Peyer's patch (tissue), 4 donors: ENCODE data around the gene C4BPA.

ENCODE experiments used
- POLR2A ChIP-seq, 2 donors: fragments of 450-650 bp; IDR thresholded peaks; one replicate each; pipeline ENCODE4 v1.5.1; 2017; ENCODE audit warnings: antibody characterized with exemption in 2 of 2, mild to moderate bottlenecking in 2 of 2, moderate library complexity in 2 of 2
- TF ChIP-seq, protein P1 (sequence below), 6 experiments: fragments of 450-650 bp in 4 of 6; fragments of 200-600 bp in 2 of 6; sonication (generic) in 1 of 6; IDR thresholded peaks; one replicate each; pipeline ENCODE4 v1.5.1; 2017 to 2019; ENCODE audit warnings: antibody characterized with exemption in 6 of 6, mild to moderate bottlenecking in 3 of 6, moderate library complexity in 1 of 6

DNA sequence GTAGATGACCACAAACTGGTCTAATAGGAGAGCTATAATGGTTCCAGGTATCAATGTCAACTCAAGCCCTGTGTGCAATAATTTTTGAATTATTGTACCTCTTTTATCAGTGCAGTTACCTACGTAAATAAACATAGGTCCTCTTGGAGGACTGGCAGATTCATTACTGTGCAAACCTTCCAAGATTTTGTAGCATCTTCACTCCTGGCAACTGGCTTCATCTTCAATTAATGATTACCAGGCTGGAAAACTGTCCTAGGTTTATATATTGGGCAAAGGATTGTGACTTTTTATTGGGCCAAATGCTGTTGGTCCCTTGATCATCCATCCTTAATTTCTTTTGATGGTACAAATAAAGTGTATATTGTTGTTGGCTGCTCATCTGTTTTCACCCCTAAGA is 35.6 kb downstream of the C4BPA start:
- TF ChIP-seq, protein P1, sequence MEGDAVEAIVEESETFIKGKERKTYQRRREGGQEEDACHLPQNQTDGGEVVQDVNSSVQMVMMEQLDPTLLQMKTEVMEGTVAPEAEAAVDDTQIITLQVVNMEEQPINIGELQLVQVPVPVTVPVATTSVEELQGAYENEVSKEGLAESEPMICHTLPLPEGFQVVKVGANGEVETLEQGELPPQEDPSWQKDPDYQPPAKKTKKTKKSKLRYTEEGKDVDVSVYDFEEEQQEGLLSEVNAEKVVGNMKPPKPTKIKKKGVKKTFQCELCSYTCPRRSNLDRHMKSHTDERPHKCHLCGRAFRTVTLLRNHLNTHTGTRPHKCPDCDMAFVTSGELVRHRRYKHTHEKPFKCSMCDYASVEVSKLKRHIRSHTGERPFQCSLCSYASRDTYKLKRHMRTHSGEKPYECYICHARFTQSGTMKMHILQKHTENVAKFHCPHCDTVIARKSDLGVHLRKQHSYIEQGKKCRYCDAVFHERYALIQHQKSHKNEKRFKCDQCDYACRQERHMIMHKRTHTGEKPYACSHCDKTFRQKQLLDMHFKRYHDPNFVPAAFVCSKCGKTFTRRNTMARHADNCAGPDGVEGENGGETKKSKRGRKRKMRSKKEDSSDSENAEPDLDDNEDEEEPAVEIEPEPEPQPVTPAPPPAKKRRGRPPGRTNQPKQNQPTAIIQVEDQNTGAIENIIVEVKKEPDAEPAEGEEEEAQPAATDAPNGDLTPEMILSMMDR (IDR thresholded peaks at IDR 0.05), result no peak
- TF ChIP-seq POLR2A (IDR thresholded peaks at IDR 0.05), result no peak
